ENCODE measurements around the gene TACC2. TPM values are rescaled to one million over a fixed set of nuclear protein-coding genes. Genes with fewer than 3 reads are reported as not detected.
"Not testable (repeated sequence)": the region's sequence is repeated elsewhere in the genome, so short reads cannot be mapped to it uniquely, and the experiment has no call there.

The TACC2 gene
- total and polyA plus RNA-seq, 3 experiments from 2014 or later: not detected

- H3K27me3 Mint-ChIP-seq; H3K36me3 ChIP-seq (ENCODE audit: insufficient read depth, low read length); H3K9me3 ChIP-seq (ENCODE audit: low read length); CTCF ChIA-PET; H3K4me3 ChIP-seq (ENCODE audit: low read length); H3K36me3 Mint-ChIP-seq; POLR2A ChIA-PET; H3K27ac Mint-ChIP-seq; H3K4me1 Mint-ChIP-seq; H3K27me3 ChIP-seq (ENCODE audit: insufficient read depth, low read length, poor library complexity, severe bottlenecking); DNase-seq; H3K4me1 ChIP-seq (ENCODE audit: insufficient read depth, low read length); H3K4me3 Mint-ChIP-seq; H3K27ac ChIP-seq (ENCODE audit: low read depth, low read length); H3K9me3 Mint-ChIP-seq: not testable (repeated sequence)
These were observed 214.2 kb downstream of the TACC2 start for GRCh38 chr10:122203180-122203579.

- POLR2A ChIA-PET: no interaction called here
- Mint-ChIP-seq H3K4me1 (no peaks in the 10 kb centered on the region), H3K27ac (no peak overlapping the region)
These were observed 215.9 kb downstream of the TACC2 start for GRCh38 chr10:122204691-122205489.

GRCh38 chr10:122206471-122207065, 217.6 kb downstream of the TACC2 start:
- no peak for DNase-seq
- H3K36me3 ChIP-seq (ENCODE audit: insufficient read depth, low read length): no peaks in the 10 kb centered on the region
- CTCF ChIA-PET: no interaction called here
- peaks cover 2 to 5% of the 10 kb centered on the region in 2 donors for H3K27me3 Mint-ChIP-seq
- H3K27me3 ChIP-seq (ENCODE audit: insufficient read depth, low read length, poor library complexity, severe bottlenecking): no peaks in the 10 kb centered on the region
- no peaks in the 10 kb centered on the region for H3K9me3 ChIP-seq (ENCODE audit: low read length)
- POLR2A ChIA-PET: no interaction called here
- H3K4me3 Mint-ChIP-seq: no peak overlapping the region
- no peaks in the 10 kb centered on the region for H3K9me3 Mint-ChIP-seq
- H3K4me1 Mint-ChIP-seq: no peaks in the 10 kb centered on the region
- no peaks in the 10 kb centered on the region for H3K4me1 ChIP-seq (ENCODE audit: insufficient read depth, low read length)
- no peak overlapping the region for H3K4me3 ChIP-seq (ENCODE audit: low read length)
- peak overlapping the region in 1 of 8 donors; percentile 19 for H3K27ac Mint-ChIP-seq
- no peak overlapping the region for H3K27ac ChIP-seq (ENCODE audit: low read depth, low read length)
- no peaks in the 10 kb centered on the region for H3K36me3 Mint-ChIP-seq

More at GRCh38 chr10:122204691-122205489, 215.9 kb downstream of the TACC2 start:
- Histone ChIP-seq H3K9me3 (ENCODE audit: low read length) (no peaks in the 10 kb centered on the region), H3K4me3 (ENCODE audit: low read length) (no peak overlapping the region), H3K4me1 (ENCODE audit: insufficient read depth, low read length) (no peaks in the 10 kb centered on the region), H3K27me3 (ENCODE audit: insufficient read depth, low read length, poor library complexity, severe bottlenecking) (no peaks in the 10 kb centered on the region), H3K36me3 (ENCODE audit: insufficient read depth, low read length) (no peaks in the 10 kb centered on the region), H3K27ac (ENCODE audit: low read depth, low read length) (no peak overlapping the region)
- H3K36me3 Mint-ChIP-seq: no peaks in the 10 kb centered on the region
- peaks cover 2% of the 10 kb centered on the region in 2 donors for H3K27me3 Mint-ChIP-seq
- H3K4me3 Mint-ChIP-seq: no peak overlapping the region
- no peaks in the 10 kb centered on the region for H3K9me3 Mint-ChIP-seq
- DNase-seq: no peak
- CTCF ChIA-PET: no interaction called here

GRCh38 chr10:122207163-122207562, 218.2 kb downstream of the TACC2 start:
- no peak for DNase-seq
- CTCF ChIA-PET: no interaction called here
- POLR2A ChIA-PET: no interaction called here
- Histone ChIP-seq H3K4me1 (ENCODE audit: insufficient read depth, low read length) (no peaks in the 10 kb centered on the region), H3K36me3 (ENCODE audit: insufficient read depth, low read length) (no peaks in the 10 kb centered on the region), H3K27ac (ENCODE audit: low read depth, low read length) (no peak overlapping the region), H3K9me3 (ENCODE audit: low read length) (no peaks in the 10 kb centered on the region), H3K4me3 (ENCODE audit: low read length) (no peak overlapping the region), H3K27me3 (ENCODE audit: insufficient read depth, low read length, poor library complexity, severe bottlenecking) (no peaks in the 10 kb centered on the region)
- peaks cover 2 to 10% of the 10 kb centered on the region in 2 donors for H3K27me3 Mint-ChIP-seq
- no peaks in the 10 kb centered on the region for H3K9me3 Mint-ChIP-seq
- no peak overlapping the region for H3K4me3 Mint-ChIP-seq
- H3K36me3 Mint-ChIP-seq: no peaks in the 10 kb centered on the region
- H3K4me1 Mint-ChIP-seq: no peaks in the 10 kb centered on the region
- H3K27ac Mint-ChIP-seq: no peak overlapping the region

- H3K4me1 Mint-ChIP-seq: no peaks in the 10 kb centered on the region
- H3K36me3 Mint-ChIP-seq: no peaks in the 10 kb centered on the region
- DNase-seq: no peak
- no peaks in the 10 kb centered on the region for H3K9me3 Mint-ChIP-seq
- Histone ChIP-seq H3K27me3 (ENCODE audit: insufficient read depth, low read length, poor library complexity, severe bottlenecking) (no peaks in the 10 kb centered on the region), H3K9me3 (ENCODE audit: low read length) (no peaks in the 10 kb centered on the region), H3K4me1 (ENCODE audit: insufficient read depth, low read length) (no peaks in the 10 kb centered on the region), H3K4me3 (ENCODE audit: low read length) (no peak overlapping the region), H3K36me3 (ENCODE audit: insufficient read depth, low read length) (no peaks in the 10 kb centered on the region), H3K27ac (ENCODE audit: low read depth, low read length) (no peak overlapping the region)
- H3K27ac Mint-ChIP-seq: peak overlapping the region in 1 of 8 donors; percentile 15
- ChIA-PET POLR2A (no interaction called here), CTCF (no interaction called here)
- H3K27me3 Mint-ChIP-seq: peaks cover 3 to 11% of the 10 kb centered on the region in 2 donors
- H3K4me3 Mint-ChIP-seq: no peak overlapping the region
These were observed 218.6 kb downstream of the TACC2 start for GRCh38 chr10:122207596-122207995.

GRCh38 chr10:122208571-122209430, 219.8 kb downstream of the TACC2 start:
- Histone ChIP-seq H3K27me3 (ENCODE audit: insufficient read depth, low read length, poor library complexity, severe bottlenecking) (no peaks in the 10 kb centered on the region), H3K4me1 (ENCODE audit: insufficient read depth, low read length) (no peaks in the 10 kb centered on the region), H3K4me3 (ENCODE audit: low read length) (no peak overlapping the region), H3K36me3 (ENCODE audit: insufficient read depth, low read length) (no peaks in the 10 kb centered on the region), H3K27ac (ENCODE audit: low read depth, low read length) (no peak overlapping the region), H3K9me3 (ENCODE audit: low read length) (no peaks in the 10 kb centered on the region)
- no peak overlapping the region for H3K27ac Mint-ChIP-seq
- no peaks in the 10 kb centered on the region for H3K4me1 Mint-ChIP-seq
- DNase-seq: no peak
- H3K4me3 Mint-ChIP-seq: no peak overlapping the region
- H3K27me3 Mint-ChIP-seq: peaks cover 3 to 11% of the 10 kb centered on the region in 2 donors
- H3K9me3 Mint-ChIP-seq: no peaks in the 10 kb centered on the region
- CTCF ChIA-PET: no interaction called here
- POLR2A ChIA-PET: no interaction called here
- H3K36me3 Mint-ChIP-seq: no peaks in the 10 kb centered on the region

- Histone ChIP-seq H3K27me3 (ENCODE audit: insufficient read depth, low read length, poor library complexity, severe bottlenecking) (no peaks in the 10 kb centered on the region), H3K27ac (ENCODE audit: low read depth, low read length) (no peak overlapping the region), H3K36me3 (ENCODE audit: insufficient read depth, low read length) (no peaks in the 10 kb centered on the region), H3K9me3 (ENCODE audit: low read length) (no peaks in the 10 kb centered on the region), H3K4me3 (ENCODE audit: low read length) (no peak overlapping the region), H3K4me1 (ENCODE audit: insufficient read depth, low read length) (no peaks in the 10 kb centered on the region)
- ChIA-PET CTCF (no interaction called here), POLR2A (no interaction called here)
- peaks cover 6 to 15% of the 10 kb centered on the region in 2 donors for H3K27me3 Mint-ChIP-seq
- H3K9me3 Mint-ChIP-seq: no peaks in the 10 kb centered on the region
- no peak overlapping the region for H3K27ac Mint-ChIP-seq
- H3K36me3 Mint-ChIP-seq: no peaks in the 10 kb centered on the region
- no peak overlapping the region for H3K4me3 Mint-ChIP-seq
- H3K4me1 Mint-ChIP-seq: no peaks in the 10 kb centered on the region
- no peak for DNase-seq
These were observed 221.7 kb downstream of the TACC2 start for GRCh38 chr10:122210481-122211265.

All from CD8-positive, alpha-beta memory T cell (primary cell).